Kidney (tissue), 14 donors: ENCODE data around the gene CENPK. TPM values are rescaled to one million over a fixed set of nuclear protein-coding genes. Genes with fewer than 3 reads are reported as not detected.

Source experiments
- DNase-seq, 5 donors: peaks; one replicate each; pipeline ENCODE4 v3.0.0-alpha.2; 2013 to 2020
- FAIRE-seq: peaks from 2 replicates; lab custom pipeline; 2012; peaks lifted over from hg19 to GRCh38; lab: Jason Lieb, UNC
- H3K27ac ChIP-seq, 2 donors: one replicate each; pipeline ENCODE4 v1.7.0; 2013; ENCODE audit warnings: low read depth in 2 of 2, low read length in 2 of 2, inconsistent platforms in 1 of 2
- H3K27me3 ChIP-seq: one replicate; pipeline ENCODE4 v1.7.1; 2013; ENCODE audit warnings: low read length, inconsistent platforms; ENCODE audit not compliant: control insufficient read depth, insufficient read depth
- H3K36me3 ChIP-seq, 3 donors: one replicate each; pipeline versions ENCODE4 v1.7.0 to v1.7.1; 2013; ENCODE audit warnings: low read length in 3 of 3, control low read depth in 1 of 3, inconsistent platforms in 1 of 3; ENCODE audit not compliant: insufficient read depth in 3 of 3, control insufficient read depth in 2 of 3
- H3K4me1 ChIP-seq, 3 donors: one replicate each; pipeline versions ENCODE4 v1.7.0 to v1.7.1; 2013; ENCODE audit warnings: low read length in 3 of 3, inconsistent platforms in 1 of 3, low read depth in 1 of 3; ENCODE audit not compliant: control insufficient read depth in 2 of 3, insufficient read depth in 2 of 3
- H3K4me3 ChIP-seq, 3 donors: one replicate each; pipeline versions ENCODE4 v1.7.0 to v1.8.1; 2013; ENCODE audit warnings: low read length in 3 of 3, control low read depth in 1 of 3, inconsistent platforms in 1 of 3
- H3K9ac ChIP-seq, 3 donors: one replicate each; pipeline versions ENCODE4 v1.7.0 to v1.7.1; 2013; ENCODE audit warnings: low read length in 3 of 3, control low read depth in 1 of 3, inconsistent platforms in 1 of 3
- H3K9me3 ChIP-seq, 3 donors: one replicate each; pipeline versions ENCODE4 v1.7.0 to v1.7.1; 2013; ENCODE audit warnings: low read length in 3 of 3, control low read depth in 1 of 3, inconsistent platforms in 1 of 3; ENCODE audit not compliant: control insufficient read depth in 2 of 3, insufficient read depth in 1 of 3
- intact Hi-C: fragments of 100-400 bp; cut with DNase I; formaldehyde crosslinking; loops from one replicate; pipeline ENCODE4 v1.11.1; 2022
- polyA plus RNA-seq: library from polyadenylated mRNA; stranded (reverse); fragments of 350-450 nt; fragmentation: Illumina TruSeq; extraction: RNeasy Lipid Tissue Mini Kit (QIAGEN cat#74804); gene quantifications from one replicate; pipeline ENCODE4 v1.2.3, GENCODE V29; 2014; ENCODE audit warnings: low read depth, low replicate concordance; ENCODE audit not compliant: insufficient read depth
- total RNA-seq: library from RNA; stranded (reverse); fragmentation: NEBNext Ultra II Directional; extraction: Animal tissue kit (Norgen Biotek cat#: 25700); gene quantifications from one replicate; pipeline ENCODE4 v1.2.1, GENCODE V29; 2021
- TF ChIP-seq, protein P1 (sequence below): IDR thresholded peaks from 3 replicates; pipeline ENCODE4 v1.5.1; 2012; ENCODE audit warnings: mild to moderate bottlenecking, moderate library complexity, borderline replicate concordance; ENCODE audit not compliant: insufficient read depth; ENCODE audit errors: extremely low read depth
- donor health status: control.
- donor health status: control.
- donor health status: control.
- donor health status: control.
- donor health status: control.
- donor health status: DM: yes; HTN: yes; CAD: no.
- donor health status: Normal renal cell carcinoma (clear cell type).

The CENPK gene
- total and polyA plus RNA-seq, 2 donors from 2014 or later = 3.5 TPM; not detected in 1

DNA sequence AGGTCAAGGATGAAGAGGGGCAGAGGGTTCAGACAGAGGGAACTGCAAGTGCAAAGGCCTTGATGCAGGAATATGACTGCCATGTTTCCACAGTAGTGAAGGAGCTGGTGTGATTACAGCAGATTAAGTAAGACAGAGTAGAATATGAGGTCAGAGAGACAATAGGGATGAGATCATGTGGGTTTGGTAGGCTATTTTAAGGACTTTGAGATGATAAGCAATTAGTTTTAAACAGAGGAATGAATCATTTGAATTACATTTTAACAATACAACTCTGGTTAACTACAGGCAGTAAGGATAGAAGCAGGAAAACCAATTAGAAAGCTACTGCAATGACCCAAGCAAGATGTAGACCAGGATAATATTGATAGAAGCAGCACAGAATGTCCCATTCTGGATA lies 7.7 kb downstream of the CENPK start:
- TF ChIP-seq, protein P1, sequence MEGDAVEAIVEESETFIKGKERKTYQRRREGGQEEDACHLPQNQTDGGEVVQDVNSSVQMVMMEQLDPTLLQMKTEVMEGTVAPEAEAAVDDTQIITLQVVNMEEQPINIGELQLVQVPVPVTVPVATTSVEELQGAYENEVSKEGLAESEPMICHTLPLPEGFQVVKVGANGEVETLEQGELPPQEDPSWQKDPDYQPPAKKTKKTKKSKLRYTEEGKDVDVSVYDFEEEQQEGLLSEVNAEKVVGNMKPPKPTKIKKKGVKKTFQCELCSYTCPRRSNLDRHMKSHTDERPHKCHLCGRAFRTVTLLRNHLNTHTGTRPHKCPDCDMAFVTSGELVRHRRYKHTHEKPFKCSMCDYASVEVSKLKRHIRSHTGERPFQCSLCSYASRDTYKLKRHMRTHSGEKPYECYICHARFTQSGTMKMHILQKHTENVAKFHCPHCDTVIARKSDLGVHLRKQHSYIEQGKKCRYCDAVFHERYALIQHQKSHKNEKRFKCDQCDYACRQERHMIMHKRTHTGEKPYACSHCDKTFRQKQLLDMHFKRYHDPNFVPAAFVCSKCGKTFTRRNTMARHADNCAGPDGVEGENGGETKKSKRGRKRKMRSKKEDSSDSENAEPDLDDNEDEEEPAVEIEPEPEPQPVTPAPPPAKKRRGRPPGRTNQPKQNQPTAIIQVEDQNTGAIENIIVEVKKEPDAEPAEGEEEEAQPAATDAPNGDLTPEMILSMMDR = no peak

DNA sequence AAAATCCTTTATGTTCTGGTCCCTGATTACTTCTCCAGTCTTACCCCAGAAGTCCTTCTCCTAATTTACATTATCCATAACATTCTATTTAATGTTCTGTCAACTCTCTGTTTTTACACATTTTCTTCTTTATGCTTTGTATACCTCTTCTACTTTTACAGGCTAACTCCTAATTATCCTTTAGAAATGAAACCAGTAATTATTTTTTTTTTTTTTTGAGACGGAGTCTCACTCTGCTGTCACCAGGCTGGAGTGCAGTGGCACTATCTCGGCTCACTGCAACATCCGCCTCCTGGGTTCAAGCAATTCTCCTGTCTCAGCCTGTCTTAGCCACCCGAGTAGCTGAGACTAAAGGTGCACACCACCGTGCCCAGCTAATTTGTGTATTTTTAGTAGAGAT lies 9.0 kb downstream of the CENPK start:
- intact Hi-C loops = no loop called here
- H3K4me3 ChIP-seq = no peak overlapping the region
- no peaks in the 10 kb centered on the region for H3K9me3 ChIP-seq
- H3K27me3 ChIP-seq = no peaks in the 10 kb centered on the region
- no peak for FAIRE-seq
- TF ChIP-seq, protein P1 = no peak
- H3K4me1 ChIP-seq = no peaks in the 10 kb centered on the region
- no peak overlapping the region for H3K9ac ChIP-seq
- no peak for DNase-seq
- no peaks in the 10 kb centered on the region for H3K36me3 ChIP-seq
- no peak overlapping the region for H3K27ac ChIP-seq

More for the DNA sequence above, 7.7 kb downstream of the CENPK start:
- Histone ChIP-seq H3K9ac (no peak overlapping the region), H3K27me3 (no peaks in the 10 kb centered on the region), H3K4me1 (no peaks in the 10 kb centered on the region), H3K4me3 (no peak overlapping the region), H3K27ac (no peak overlapping the region), H3K36me3 (no peaks in the 10 kb centered on the region), H3K9me3 (no peaks in the 10 kb centered on the region)
- no peak for FAIRE-seq
- intact Hi-C loops = no loop called here
- no peak for DNase-seq

DNA sequence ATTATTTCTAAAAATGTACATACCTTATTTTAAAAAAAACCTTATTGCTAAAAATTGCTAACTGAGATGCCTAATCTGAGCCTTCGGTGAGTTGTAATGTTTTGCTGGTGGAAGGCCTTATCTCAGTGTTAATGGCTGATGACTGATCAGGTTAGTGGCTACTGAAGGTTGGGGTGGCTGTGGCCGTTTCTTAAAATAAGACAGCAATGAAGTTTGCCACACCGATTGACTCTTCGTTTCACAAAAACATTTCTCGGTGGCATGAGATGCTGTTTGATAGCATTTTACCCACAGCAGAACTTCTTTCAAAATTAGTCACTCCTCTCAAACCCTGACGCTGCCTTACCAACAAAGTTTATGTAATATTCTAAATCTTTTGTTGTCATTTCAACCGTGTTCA lies 14.7 kb downstream of the CENPK start:
- no peaks in the 10 kb centered on the region for H3K27me3 ChIP-seq
- no peaks in the 10 kb centered on the region for H3K4me1 ChIP-seq
- TF ChIP-seq, protein P1 = no peak
- H3K9me3 ChIP-seq = no peaks in the 10 kb centered on the region
- no peak overlapping the region for H3K27ac ChIP-seq
- no peaks in the 10 kb centered on the region for H3K36me3 ChIP-seq
- intact Hi-C loops = no loop called here
- H3K9ac ChIP-seq = no peak overlapping the region
- no peak overlapping the region for H3K4me3 ChIP-seq
- DNase-seq (no peak), FAIRE-seq (no peak)

DNA sequence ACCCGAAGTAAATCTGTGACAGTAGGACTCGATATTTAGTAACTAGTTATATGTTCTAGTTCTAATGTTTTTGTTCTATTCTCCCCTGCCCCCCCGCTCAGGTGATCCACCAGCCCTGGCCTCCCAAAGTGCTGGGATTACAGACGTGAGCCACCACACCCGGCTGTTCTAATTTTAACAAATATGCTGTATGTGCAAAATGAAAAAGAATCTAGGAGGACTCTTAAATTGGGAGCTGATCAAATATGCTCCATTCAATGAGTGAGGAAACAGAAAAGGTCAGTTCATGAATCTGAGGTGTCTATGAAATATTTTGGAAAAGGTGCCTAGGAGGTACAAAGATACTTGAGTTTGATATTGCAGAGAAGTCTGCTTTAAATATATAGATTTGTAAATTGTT lies 16.8 kb downstream of the CENPK start:
- Histone ChIP-seq H3K9ac (no peak overlapping the region), H3K4me1 (no peaks in the 10 kb centered on the region), H3K4me3 (no peak overlapping the region), H3K9me3 (no peaks in the 10 kb centered on the region), H3K27ac (no peak overlapping the region), H3K27me3 (no peaks in the 10 kb centered on the region), H3K36me3 (no peaks in the 10 kb centered on the region)
- intact Hi-C loops = no loop called here
- FAIRE-seq (no peak), DNase-seq (no peak)
- TF ChIP-seq, protein P1 = no peak
